Measurements from ENCODE around the gene ESR1. TPM values are rescaled to one million over a fixed set of nuclear protein-coding genes. Genes with fewer than 3 reads are reported as not detected.

ESR1 gene
- polyA plus RNA-seq, 1 donor (not counting 4 experiments of a cell fraction or from before 2014, with no cell fraction given), result 0.22 TPM

DNA sequence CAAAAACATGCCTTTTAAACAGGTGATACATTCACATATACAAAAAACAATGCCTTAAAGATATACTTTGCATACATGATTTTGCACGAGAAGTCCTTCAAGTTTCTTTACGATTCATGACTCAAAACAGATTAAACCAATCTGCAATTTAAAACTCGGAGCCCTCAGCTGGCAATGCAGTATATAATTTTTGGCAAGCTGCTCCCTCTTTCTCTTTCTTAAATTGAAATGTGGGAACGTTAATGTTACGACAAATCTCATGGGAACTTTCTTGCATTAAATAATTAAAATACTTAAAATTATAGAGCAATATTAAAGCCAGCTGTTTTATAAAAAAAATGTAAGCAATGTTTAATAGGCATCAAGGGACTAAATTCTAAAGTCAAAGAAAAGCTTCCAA lies 334.6 kb downstream of the ESR1 start:
- Histone ChIP-seq H3K9me1 (ENCODE audit: control insufficient read depth, extremely low read depth, insufficient read depth, low read length) (no peaks in the 10 kb centered on the region), H3K9ac (ENCODE audit: control insufficient read depth, extremely low read depth, insufficient read depth, low read length) (no peak overlapping the region), H3K36me3 (ENCODE audit: control insufficient read depth in 2 of 2, extremely low read depth in 1 of 2, insufficient read depth in 2 of 2, low read length in 2 of 2) (no peaks in the 10 kb centered on the region), H3K4me2 (ENCODE audit: control insufficient read depth, extremely low read depth, insufficient read depth, low read depth, low read length) (no peak overlapping the region), H3K4me3 (ENCODE audit: control insufficient read depth in 2 of 3, extremely low read depth in 1 of 3, insufficient read depth in 2 of 3, low read depth in 1 of 3, low read length in 3 of 3) (no peak overlapping the region), H3K9me3 (ENCODE audit: control insufficient read depth, low read depth, low read length) (no peaks in the 10 kb centered on the region), H3K27ac (ENCODE audit: control insufficient read depth, insufficient read depth, low read length) (no peak overlapping the region), H4K20me1 (ENCODE audit: control insufficient read depth, extremely low read depth, insufficient read depth, low read length) (no peaks in the 10 kb centered on the region), H2AFZ (ENCODE audit: control insufficient read depth, low read length) (no peak overlapping the region), H3K79me2 (ENCODE audit: control insufficient read depth, insufficient read depth, low read length) (no peaks in the 10 kb centered on the region), H3K27me3 (ENCODE audit: control insufficient read depth, extremely low read depth, insufficient read depth, low read length) (no peaks in the 10 kb centered on the region), H3K4me1 (ENCODE audit: control insufficient read depth, extremely low read depth, insufficient read depth, low read length) (peaks cover 11% of the 10 kb centered on the region)
- no peak for FAIRE-seq
- DNase-seq (ENCODE audit: low read depth, low spot score), result no peak
- dilution Hi-C loops (cut with MboI; ENCODE audit: extremely low pct_ligation_motif_present, low sequenced_read_pairs), result no loop called here
- TF ChIP-seq EZH2 (IDR thresholded peaks at IDR 0.05; ENCODE audit: low read length), result no peak
- TF ChIP-seq, protein P1, sequence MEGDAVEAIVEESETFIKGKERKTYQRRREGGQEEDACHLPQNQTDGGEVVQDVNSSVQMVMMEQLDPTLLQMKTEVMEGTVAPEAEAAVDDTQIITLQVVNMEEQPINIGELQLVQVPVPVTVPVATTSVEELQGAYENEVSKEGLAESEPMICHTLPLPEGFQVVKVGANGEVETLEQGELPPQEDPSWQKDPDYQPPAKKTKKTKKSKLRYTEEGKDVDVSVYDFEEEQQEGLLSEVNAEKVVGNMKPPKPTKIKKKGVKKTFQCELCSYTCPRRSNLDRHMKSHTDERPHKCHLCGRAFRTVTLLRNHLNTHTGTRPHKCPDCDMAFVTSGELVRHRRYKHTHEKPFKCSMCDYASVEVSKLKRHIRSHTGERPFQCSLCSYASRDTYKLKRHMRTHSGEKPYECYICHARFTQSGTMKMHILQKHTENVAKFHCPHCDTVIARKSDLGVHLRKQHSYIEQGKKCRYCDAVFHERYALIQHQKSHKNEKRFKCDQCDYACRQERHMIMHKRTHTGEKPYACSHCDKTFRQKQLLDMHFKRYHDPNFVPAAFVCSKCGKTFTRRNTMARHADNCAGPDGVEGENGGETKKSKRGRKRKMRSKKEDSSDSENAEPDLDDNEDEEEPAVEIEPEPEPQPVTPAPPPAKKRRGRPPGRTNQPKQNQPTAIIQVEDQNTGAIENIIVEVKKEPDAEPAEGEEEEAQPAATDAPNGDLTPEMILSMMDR (optimal IDR thresholded peaks at IDR 0.05 in 1 of 3, IDR thresholded peaks at IDR 0.05 in 1 of 3, conservative IDR thresholded peaks at IDR 0.05 in 1 of 3; ENCODE audit: extremely low read depth in 1 of 3, insufficient read depth in 2 of 3, low read length in 3 of 3), result no peak

DNA sequence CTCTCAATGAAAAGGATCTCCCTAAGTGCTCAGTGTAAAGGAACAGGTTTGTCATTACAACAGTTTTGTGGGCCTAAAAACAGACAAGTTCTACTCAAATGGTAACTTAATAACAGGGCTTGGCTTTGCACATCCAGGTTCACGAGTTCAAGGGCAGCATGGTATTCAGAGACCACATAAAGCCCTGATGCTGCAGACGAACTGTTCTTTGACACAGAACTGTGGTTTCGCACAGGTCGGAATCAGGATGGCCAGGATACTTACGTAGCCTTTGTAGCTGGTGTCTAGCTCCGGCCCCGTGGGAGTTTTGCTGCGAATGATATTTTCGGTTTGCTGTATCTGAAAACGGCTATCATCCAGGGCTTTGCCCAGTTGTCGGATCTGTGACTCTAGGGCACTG lies 335.9 kb downstream of the ESR1 start:
- Histone ChIP-seq H3K27me3 (ENCODE audit: control insufficient read depth, extremely low read depth, insufficient read depth, low read length) (no peaks in the 10 kb centered on the region), H3K4me1 (ENCODE audit: control insufficient read depth, extremely low read depth, insufficient read depth, low read length) (peaks cover 11% of the 10 kb centered on the region), H3K4me3 (ENCODE audit: control insufficient read depth in 2 of 3, extremely low read depth in 1 of 3, insufficient read depth in 2 of 3, low read depth in 1 of 3, low read length in 3 of 3) (no peak overlapping the region), H3K79me2 (ENCODE audit: control insufficient read depth, insufficient read depth, low read length) (no peaks in the 10 kb centered on the region), H3K9me1 (ENCODE audit: control insufficient read depth, extremely low read depth, insufficient read depth, low read length) (no peaks in the 10 kb centered on the region), H3K27ac (ENCODE audit: control insufficient read depth, insufficient read depth, low read length) (no peak overlapping the region), H3K36me3 (ENCODE audit: control insufficient read depth in 2 of 2, extremely low read depth in 1 of 2, insufficient read depth in 2 of 2, low read length in 2 of 2) (no peaks in the 10 kb centered on the region), H3K4me2 (ENCODE audit: control insufficient read depth, extremely low read depth, insufficient read depth, low read depth, low read length) (no peak overlapping the region), H4K20me1 (ENCODE audit: control insufficient read depth, extremely low read depth, insufficient read depth, low read length) (no peaks in the 10 kb centered on the region), H2AFZ (ENCODE audit: control insufficient read depth, low read length) (no peak overlapping the region), H3K9ac (ENCODE audit: control insufficient read depth, extremely low read depth, insufficient read depth, low read length) (no peak overlapping the region), H3K9me3 (ENCODE audit: control insufficient read depth, low read depth, low read length) (no peaks in the 10 kb centered on the region)
- DNase-seq (ENCODE audit: low read depth, low spot score) (no peak), FAIRE-seq (no peak)
- TF ChIP-seq, protein P1 (optimal IDR thresholded peaks at IDR 0.05 in 1 of 3, IDR thresholded peaks at IDR 0.05 in 1 of 3, conservative IDR thresholded peaks at IDR 0.05 in 1 of 3; ENCODE audit: extremely low read depth in 1 of 3, insufficient read depth in 2 of 3, low read length in 3 of 3), result no peak
- TF ChIP-seq EZH2 (IDR thresholded peaks at IDR 0.05; ENCODE audit: low read length), result no peak
- dilution Hi-C loops (cut with MboI; ENCODE audit: extremely low pct_ligation_motif_present, low sequenced_read_pairs), result no loop called here

Measured in keratinocyte (primary cell).